OCI-M1 (cell line): ENCODE results near the gene ISY1.

Experiments used
- DNase-seq: peaks from one replicate; lab custom pipeline; 2025; lab: John Stamatoyannopoulos, UW

The ISY1 gene

DNA sequence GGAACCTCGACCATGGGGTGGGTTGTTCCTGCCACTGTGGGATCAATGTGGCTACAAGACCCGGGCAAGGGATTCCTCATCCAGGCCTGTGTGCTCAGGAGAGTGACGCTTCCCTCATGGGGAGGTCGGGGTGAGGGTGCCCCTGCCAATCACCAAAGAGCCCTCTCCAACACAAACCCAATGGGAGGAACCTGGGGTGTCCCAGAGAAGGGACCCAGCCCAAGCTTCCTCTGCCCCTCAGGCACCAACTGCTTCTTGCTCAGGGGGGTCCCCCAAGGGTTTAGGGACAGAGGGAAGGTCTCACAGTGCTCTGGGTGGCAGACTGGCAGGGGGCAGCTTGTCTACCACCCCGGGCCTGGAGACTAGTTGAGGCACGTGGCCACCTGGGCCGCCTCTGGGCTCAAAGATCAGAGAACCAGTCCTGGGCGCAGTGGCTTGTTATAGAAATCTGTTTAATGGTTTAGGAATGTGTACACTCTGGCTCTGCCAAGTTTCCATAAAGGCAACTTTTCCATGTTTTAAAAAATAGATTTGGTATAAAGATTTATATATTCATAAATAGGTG lies 73.6 kb downstream of the ISY1 start:
- no peak for DNase-seq

DNA sequence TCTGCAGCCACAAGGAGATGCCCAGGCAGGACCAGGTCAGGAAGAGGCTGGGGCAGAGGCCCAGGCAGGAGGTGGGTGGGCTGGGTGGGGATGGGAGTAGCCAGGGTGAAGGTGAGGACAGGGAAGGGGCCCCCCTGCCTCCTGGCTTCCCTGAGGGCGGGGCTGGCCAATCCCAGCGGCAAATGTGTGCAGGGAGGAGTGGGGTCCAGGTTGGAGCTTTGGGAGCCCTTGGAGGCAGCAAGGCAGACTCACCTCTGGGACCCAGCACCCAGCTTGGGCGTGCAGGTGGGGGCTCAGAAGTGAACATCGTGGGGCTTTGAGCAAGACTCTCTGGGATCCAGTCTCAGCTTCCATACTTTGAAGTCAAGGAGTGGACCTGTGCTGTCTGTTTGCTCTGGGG lies 75.0 kb downstream of the ISY1 start:
- no peak for DNase-seq

DNA sequence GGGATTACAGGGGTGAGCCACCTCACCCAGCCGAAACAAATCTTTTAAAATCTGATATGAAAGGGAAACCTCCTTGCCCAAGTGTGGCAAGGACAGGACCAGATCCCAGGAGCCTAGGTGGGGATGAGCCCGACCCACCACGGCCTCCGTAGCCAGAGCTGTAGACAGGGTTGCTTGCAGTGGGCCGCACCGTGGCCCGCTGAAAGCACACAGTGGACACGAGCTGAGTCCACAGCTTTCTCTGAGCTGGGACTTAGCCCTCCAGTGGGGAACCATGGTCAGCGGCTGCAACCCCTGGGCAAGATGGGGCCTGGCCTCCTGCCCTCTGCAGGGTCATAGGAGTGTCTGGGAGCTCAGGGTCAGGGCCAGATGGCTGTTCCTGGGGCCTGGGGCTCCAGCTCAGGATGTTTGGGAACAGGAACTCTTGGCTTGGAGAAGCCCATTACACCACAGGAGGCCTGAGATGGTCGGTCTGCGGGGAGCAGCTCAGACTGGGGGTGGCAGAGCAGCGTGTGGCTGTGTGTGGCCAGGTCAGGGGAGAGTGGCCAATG lies 75.6 kb downstream of the ISY1 start:
- no peak for DNase-seq

DNA sequence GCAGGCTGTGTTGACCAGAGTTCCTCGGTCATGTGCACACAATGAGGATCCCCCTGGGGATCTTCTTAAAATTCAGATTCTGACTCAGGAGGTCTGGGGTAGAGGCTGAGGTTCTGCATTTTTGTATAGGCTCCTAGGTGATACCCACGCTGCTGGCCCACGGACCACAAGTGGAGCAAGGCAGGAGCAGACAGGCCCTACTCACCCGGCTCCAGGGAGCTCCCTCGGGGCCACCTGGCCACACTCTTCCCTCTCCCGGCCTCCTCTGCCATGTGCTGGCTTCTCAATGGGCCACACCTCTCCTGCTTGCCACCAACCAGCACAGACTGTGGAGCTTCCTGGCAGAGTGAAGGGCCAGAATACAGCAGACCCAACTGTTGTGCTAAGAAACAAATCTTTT lies 76.4 kb downstream of the ISY1 start:
- no peak for DNase-seq

DNA sequence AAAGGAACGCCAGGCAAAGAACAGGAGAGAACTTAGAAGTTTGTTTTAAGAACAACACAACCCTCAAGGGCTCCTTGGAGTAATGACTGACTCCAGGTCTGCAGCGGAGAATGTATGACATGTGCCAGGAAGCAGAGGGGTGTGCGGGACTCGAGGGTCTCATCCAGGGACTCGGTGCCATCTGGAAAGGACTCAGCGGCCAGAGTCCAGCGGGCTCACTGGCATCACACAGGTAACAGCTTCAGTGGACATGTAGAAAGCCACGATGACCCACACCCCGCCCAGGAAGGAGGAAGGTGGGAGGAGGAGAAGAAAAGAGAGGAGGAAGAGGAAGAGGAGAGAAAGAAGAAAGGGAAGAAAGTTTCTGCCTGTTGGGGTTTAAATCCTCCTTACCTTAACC lies 78.8 kb downstream of the ISY1 start:
- no peak for DNase-seq

DNA sequence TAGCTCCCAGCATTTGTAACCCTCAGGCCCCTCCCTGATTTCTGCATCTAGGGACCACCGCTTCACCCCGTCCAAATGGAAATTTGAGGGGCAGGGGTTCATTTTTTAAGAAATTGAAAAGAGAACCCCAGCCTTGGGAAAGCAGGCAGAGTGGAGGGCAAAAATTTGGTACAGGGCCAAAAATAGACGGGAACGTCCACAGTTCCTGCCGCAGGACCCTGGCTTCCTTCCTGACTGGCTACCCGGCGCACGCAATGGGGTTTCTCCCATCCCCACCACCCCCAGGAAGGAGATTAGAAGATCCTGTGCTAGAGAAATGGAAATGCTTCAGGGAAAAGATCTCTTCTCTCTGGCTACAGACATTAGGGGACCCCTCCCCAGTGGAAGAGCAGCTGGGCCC lies 79.4 kb downstream of the ISY1 start:
- DNase-seq: no peak

DNA sequence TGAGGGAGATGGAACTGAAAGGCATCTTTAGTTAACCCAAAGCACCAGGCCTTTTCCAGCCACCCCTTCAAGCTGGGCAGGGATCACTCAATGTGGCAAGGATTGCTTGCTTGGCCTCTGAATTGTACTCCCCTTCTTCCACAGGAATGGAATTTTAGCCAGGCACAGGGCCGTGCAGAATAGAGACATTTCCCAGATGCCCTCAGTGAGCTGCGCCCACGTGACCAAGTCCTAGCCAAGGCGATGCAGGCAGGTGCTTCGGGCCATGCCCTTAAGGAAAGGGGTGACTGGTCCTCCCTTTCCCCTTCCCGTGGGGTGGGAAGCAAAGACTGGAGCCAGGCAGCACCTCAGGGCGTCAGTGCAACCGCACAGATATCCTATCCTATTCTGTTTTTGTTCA lies 82.4 kb downstream of the ISY1 start:
- DNase-seq: no peak
